Fibroblast of pulmonary artery (primary cell): ENCODE results near the gene INPP4A.
A peak's percentile ranks its signal among the peaks of the same experiment; 100 is the strongest.

Experiments
- DNase-seq: peaks from one replicate; pipeline ENCODE4 v3.0.0-alpha.2; 2010; ENCODE audit warnings: low read depth
- H3K4me3 ChIP-seq: replicated peaks from 2 replicates; pipeline ENCODE4 v1.5.1; 2011; ENCODE audit warnings: low read depth, mild to moderate bottlenecking, control low read depth, low read length, moderate library complexity
- TF ChIP-seq, protein P1 (sequence below): IDR thresholded peaks from 2 replicates; pipeline ENCODE4 v1.5.1; 2011; ENCODE audit warnings: mild to moderate bottlenecking, control low read depth, low read length, inconsistent platforms; ENCODE audit errors: missing control alignments

INPP4A gene

GRCh38 chr2:98632351-98632750, 187.7 kb downstream of the INPP4A start:
- DNase-seq: no peak
- TF ChIP-seq, protein P1, sequence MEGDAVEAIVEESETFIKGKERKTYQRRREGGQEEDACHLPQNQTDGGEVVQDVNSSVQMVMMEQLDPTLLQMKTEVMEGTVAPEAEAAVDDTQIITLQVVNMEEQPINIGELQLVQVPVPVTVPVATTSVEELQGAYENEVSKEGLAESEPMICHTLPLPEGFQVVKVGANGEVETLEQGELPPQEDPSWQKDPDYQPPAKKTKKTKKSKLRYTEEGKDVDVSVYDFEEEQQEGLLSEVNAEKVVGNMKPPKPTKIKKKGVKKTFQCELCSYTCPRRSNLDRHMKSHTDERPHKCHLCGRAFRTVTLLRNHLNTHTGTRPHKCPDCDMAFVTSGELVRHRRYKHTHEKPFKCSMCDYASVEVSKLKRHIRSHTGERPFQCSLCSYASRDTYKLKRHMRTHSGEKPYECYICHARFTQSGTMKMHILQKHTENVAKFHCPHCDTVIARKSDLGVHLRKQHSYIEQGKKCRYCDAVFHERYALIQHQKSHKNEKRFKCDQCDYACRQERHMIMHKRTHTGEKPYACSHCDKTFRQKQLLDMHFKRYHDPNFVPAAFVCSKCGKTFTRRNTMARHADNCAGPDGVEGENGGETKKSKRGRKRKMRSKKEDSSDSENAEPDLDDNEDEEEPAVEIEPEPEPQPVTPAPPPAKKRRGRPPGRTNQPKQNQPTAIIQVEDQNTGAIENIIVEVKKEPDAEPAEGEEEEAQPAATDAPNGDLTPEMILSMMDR: no peak
- no peak overlapping the region for H3K4me3 ChIP-seq

GRCh38 chr2:98634406-98635092, 189.9 kb downstream of the INPP4A start:
- TF ChIP-seq, protein P1: peak; percentile 31
- H3K4me3 ChIP-seq: no peak overlapping the region
- no peak for DNase-seq

- H3K4me3 ChIP-seq: no peak overlapping the region
- no peak for DNase-seq
- TF ChIP-seq, protein P1: no peak
These were observed 192.9 kb downstream of the INPP4A start for GRCh38 chr2:98637401-98638147.

DNA sequence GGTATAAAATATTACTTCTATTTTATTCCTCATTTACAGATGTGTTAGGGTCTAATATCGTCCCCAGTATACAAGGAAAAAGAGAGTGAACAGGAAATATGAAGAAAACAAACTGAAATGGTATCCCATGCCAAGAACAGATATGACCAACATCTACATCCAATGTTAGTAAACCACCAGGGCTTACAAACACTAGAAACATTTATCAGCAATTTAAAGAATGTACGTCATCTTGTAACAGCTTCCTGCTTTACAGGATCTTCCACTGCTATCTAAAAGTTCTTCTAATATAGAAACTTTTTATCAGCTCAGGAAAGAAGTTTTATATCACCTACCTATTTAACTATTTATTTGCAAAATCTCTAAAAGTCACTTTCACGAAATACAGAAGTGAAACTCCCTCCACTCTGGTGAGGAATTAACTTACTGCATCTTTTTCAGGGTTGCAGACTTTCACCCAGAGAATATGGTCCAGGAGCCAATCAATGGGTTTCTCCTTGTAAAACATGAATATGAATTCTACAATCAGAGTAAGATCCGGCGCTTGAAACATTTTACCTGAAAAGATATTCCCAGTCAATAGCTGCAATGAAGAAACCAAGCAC, 198.9 kb downstream of the INPP4A start:
- no peak overlapping the region for H3K4me3 ChIP-seq
- DNase-seq: peak; percentile 17
- TF ChIP-seq, protein P1: no peak
